ACHN (cell line): ENCODE data around the gene PRELID3B.
"Not testable (repeated sequence)": the region's sequence is repeated elsewhere in the genome, so short reads cannot be mapped to it uniquely, and the experiment has no call there.

Experiments used
- DNase-seq: peaks from one replicate; pipeline ENCODE4 v3.0.0-alpha.2; 2015
- in situ Hi-C: cut with HindIII; loops from 2 replicates; pipeline ENCODE4 v1.10.0; 2017; ENCODE audit warnings: low sequenced_read_pairs, low pct_ligation_motif_present, low pct_unique_long_range_greater_than_20kb

PRELID3B gene

DNA sequence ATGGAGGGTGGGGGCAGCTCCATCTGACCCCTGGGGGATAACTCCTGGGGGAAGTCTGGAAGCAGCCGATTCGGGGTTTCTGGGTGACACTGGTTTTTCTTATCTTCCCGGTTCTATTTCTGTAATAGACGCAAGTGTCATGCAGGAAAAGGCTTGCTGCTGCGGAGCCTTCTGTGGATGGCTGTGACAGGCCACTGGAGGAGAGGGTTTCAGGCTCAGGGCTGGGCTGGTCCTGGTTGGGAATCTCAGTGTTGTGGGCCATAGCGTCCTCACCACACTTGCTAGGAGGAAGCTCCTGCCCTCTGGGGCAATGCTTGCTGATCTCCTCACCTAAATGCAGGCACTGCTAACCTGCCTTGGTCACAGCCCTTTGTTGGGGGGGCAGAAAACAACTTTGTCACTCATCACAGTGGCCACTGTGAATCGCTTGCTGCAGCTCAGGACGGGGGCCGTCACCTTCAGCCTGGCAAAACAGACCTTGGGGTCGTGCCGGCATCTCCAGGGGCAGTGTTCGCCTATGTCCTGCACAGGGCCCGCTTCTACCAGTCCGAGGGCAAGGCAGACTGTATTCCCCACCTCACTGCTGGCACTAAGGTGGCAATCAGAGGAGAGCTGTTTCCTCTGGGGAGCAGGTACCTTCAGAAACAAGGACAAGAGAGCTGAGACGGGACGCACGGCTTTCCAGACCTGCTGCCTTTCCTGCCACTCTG lies 27.8 kb downstream of the PRELID3B start:
- in situ Hi-C loops, result no loop called here
- DNase-seq, result no peak

DNA sequence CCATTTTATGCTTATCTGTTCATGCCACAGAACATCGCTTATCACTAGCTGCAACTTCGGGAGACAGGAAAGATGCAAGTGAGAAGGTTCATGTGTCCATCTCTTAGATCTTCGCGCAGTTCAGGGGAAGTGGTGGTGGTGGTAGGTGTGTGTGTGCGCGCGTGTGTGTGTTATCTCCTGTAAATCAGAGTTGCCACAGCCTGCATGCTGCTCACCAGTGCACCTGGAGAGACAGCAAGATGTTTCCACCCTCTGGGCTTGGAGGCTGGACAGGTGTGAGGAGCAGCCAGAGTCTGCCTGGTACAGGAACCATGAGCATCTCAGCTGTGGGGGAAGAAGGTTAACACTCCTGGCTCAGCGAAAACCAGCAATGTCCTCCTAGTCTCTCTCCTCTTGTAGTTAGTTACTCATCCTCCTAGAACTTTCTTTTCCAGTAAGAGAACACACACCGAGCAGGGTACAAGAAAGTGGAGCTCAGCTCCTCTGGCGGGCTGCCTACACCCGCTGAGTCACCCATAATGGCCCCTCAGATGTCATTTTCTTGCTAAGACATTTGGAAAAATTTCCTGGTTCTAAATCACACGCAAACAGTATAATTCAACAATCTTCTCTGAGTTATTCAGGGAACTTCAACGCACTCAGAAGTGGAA lies 28.5 kb downstream of the PRELID3B start:
- DNase-seq, result no peak
- in situ Hi-C loops, result no loop called here

DNA sequence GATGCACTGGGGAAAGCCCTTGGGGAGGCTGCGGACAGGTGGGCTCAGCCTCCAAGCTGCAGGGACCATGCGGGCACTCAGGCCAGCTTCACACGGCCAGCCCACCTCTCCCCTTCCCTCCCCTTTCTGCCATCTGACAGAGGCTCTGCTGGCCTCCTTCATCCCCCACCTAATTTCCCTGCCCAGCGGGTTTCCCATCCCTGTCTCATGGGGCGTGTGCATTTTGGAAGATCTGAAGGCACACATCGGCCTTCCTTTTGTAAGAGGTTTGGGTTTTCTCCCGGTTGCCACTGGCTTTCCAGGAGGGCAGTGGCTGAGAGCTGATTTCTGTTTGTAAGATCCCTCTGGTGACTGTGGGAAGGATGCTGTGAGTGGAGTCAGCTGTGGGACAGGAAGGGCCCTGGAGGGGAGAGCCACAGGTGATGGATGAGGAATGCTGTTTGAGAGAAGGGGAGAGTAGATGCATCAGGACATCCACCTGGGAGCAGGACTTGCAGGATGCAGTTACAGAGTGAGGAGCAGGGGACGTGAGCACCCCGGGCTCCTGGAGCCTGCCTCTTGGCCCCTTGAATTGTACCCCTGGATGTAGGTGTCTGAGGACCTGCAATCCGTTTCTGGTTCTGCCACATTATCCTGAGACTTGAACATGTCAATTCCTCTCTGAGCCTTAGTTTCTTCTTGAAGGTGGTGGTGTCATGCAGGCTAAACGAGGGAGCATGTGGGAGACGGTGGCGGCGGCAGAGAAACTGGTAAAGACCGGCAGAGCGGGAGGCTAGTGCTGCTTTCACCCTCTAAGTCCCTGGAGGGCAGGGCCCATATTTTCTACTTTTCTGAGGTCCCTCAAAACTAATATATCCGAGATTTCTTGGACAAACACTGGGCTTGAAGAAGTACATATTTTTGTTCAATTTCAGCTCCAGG lies 29.3 kb downstream of the PRELID3B start:
- in situ Hi-C loops, result no loop called here
- DNase-seq, result no peak

DNA sequence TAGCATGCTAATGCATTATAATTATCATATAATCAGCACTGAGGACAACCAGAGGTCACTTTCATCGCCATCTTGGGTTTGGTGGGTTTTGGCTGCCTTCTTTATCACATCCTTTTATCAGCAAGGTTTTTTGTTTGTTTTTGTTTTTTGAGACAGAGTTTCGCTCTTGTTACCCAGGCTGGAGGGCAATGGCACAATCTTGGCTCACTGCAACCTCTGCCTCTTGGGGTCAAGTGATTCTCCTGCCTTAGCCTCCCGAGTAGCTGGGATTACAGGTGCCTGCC lies 30.8 kb downstream of the PRELID3B start:
- not testable (repeated sequence) for DNase-seq

DNA sequence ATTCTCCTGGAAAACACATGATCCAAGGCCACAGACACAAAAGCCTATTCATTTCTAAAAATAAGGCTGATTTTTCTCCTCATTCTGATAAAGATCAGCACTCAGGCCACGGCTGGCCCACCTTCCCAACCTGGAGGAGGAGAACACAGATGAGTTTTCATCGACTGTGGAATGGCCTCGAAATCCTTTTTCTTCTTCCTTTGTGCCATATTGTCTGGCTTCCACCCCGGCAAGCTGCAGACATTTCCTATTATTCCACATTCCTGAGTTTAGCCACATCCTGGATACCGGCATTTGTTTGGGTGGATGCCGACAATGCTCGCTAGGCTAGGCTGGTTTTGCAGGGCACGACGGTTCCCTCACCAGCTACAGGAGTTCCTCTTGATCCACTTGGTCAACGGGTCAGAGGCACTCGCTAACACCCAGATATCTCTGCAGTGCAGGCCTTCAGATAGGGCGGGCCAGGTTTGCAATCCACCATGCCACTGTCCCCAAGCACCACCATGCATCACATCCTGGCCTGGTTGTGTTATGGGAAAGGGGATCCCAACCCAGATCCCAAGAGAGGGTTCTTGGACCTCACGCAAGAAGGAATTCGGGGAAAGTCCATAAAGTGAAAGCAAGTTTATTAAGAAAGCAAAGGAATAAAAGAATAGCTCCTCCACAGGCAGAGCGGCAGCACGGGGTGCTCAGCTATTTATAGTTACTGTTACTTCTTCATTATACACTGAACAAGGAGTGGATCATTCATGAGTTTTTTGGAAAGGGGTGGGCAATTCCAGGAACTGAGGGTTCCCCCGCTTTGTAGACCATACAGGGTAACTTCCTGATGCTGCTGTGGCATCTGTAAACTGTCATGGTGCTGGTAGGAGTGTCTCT lies 31.4 kb downstream of the PRELID3B start:
- DNase-seq, result peak; percentile 91
- in situ Hi-C loops, result no loop called here

More for the DNA sequence above, 30.8 kb downstream of the PRELID3B start:
- in situ Hi-C loops, result not testable (repeated sequence)

DNA sequence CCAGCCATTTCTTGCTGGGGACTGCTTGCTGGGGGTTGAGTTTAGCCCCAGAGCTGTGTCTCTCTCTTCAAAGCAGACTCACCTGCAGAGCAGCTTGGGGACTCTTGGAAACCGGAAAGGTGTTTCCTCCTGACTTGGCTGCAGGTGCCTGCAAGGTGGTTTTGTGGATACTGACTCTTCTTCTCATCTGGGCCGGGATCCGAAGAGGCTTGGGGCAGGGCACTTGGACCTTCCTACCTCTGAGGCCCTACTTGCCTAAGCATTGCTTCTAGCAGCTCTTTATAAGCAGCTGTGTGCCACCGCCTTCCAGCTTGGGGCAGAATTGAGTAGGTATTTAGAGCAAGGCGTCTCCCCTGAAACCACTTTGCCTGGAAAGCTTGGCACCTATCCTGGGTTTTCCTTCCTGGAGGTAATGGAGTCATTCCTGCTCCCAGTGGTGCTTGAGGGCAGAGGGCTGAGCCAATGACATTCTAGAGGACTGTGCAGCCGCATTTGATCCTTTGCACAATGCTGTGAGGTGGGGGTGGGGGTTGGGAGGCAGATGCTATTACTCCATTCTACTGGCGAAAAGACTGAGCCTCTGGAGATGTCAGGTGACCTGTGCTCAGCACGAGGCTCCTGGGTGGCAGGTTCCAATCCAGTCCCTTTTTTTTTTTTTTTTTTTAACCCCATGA lies 32.1 kb downstream of the PRELID3B start:
- DNase-seq, result peak; percentile 56
- in situ Hi-C loops, result no loop called here

DNA sequence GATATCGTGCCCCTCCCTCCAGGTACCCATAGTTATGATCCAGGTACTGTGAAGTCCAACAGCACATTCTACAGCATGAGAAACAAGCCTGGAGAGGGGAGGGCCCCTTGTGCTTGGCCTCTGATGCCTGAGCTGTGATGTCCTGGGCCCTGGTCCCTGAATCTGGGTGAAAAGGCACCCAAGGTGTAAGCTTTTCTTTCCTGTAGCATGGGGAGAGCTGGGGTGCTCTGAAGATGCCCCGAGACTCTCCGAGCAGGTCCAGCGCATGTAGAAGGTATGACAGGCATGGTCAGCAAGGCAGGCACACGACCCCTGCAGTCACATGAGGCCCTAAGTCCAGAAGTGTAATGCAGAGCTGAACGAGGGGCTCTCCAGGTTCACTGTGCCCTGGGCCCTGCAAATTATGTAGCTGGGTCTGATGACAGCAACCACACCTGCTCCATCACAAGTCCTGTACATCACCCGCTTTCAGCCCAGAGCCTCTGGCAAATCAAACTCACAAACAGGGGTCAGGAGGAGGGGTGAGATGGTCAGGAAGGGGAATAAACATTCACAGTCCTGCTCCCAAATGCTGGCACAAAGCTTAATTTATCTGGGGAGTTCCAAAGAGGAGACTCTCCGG lies 33.8 kb downstream of the PRELID3B start:
- DNase-seq, result no peak
- in situ Hi-C loops, result no loop called here

DNA sequence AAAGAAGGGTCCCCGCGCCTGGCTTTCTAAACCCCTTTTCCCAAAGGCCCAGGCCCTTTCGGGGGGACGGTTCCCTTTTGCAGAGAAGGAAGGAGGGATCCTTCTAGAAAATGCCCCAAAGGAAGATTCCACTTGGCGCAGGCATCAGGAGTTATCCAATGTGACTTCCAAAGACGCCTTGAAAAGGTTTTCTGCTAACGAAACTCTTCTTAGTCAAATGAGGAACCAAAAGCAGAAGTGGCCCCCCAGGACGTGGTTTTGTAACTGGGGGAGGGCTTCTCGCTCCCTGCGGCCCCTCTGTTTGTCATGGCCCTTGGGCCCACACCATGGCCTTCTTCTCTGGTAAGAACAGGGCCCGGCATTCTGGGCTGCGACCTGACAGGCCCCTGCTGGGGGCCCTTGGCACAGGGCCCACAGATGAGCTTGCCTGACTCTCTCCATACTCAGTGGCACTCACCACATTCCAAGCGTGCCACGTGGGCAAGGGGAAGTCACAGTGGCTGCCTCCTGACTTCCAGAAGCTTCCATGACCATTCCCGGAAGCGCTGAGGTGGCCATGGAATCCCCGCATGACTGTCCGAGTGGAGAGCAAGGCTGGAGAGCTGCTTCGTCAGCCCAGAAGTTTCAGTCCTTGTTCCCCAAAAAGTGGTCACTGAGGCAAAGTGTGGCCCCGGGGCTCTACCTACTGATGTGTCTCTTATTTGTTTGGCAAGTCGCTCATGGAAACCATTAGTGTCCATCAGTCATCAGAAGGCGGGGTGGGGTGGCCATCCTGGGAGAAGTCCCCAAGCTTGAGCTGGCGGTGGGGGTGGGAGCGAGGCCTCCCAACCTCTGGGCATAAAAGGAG lies 34.7 kb downstream of the PRELID3B start:
- no peak for DNase-seq
- in situ Hi-C loops, result no loop called here

DNA sequence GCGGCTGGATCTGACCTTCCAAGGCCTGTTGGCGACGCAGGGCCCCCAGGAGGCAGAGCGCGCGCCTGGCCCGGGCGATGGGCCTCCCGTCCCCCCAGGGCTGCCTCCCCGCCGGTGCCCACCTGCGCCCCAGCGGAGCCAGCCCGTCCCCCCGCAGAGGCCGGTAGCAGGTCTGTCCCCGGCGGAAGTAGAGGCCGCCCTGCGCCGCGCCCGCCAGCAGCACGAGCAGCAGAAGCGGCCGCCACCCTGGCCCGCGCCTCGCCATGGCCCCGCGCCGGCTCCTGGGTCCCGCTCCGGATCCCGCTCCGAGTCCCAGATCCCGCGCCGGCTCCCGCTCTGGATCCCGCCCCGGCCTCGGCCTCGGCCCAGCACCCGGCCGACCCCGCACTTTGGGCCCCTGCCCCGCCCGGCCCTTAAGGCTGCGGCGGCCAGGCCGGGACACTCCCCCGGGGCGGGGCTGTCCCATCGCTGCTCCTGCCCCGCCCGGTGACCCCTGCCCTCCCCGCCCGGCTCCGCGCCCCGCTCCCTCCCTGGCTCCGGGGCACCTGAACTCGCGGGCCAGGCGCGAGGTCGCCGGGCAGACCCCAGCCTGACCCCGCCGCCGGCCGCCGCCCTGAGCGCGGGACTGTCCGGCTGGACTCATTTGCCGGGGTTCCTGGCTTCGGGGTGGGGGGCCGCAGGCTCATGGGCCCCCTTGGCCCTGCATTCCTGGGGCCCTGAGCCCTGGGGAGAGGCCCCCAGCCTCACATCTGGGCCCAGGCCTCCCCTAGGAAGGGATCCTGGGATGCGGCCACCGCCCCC lies 35.5 kb downstream of the PRELID3B start, which contains the start of gene CTSZ:
Gene CTSZ (minus strand): TSS at position 391 of the 801 bp plus-strand sequence. CDS start 126 bp downstream, at position 265.
- DNase-seq, result peak; percentile 51
- in situ Hi-C loops, result no loop called here

DNA sequence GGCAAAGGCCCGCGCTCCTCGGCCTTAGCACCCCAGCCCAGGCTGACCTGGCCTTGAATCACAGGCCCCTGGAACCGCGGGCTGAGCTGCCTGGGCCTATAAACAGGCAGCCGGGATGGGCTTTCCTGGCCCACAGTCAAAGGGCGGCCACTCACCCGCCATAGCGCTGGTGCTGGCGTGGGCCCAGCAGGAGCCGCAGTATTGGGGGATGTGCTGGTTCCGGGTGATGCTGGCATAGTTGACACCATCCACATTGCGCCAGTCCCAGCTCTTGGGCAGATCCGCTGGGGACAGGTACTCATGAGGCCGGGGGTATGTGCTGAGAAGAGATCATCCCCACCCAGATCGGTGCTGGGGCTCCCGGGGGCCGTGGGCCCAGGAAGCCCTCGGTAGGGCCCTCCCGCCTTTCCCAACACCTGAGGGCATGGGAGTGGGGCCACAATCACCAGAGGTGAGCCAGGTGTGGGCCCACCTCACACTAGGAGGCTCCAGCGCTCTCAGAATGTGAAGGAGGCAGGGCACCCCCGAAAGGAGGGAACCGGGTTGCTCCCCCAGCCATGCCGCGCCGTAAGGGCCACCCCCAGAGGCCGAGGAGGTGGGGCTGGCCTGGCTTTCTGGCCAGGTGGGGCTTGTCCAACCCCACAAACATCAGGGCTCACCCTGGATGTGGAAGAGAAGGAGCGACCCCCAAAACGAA lies 36.3 kb downstream of the PRELID3B start:
- no peak for DNase-seq

DNA sequence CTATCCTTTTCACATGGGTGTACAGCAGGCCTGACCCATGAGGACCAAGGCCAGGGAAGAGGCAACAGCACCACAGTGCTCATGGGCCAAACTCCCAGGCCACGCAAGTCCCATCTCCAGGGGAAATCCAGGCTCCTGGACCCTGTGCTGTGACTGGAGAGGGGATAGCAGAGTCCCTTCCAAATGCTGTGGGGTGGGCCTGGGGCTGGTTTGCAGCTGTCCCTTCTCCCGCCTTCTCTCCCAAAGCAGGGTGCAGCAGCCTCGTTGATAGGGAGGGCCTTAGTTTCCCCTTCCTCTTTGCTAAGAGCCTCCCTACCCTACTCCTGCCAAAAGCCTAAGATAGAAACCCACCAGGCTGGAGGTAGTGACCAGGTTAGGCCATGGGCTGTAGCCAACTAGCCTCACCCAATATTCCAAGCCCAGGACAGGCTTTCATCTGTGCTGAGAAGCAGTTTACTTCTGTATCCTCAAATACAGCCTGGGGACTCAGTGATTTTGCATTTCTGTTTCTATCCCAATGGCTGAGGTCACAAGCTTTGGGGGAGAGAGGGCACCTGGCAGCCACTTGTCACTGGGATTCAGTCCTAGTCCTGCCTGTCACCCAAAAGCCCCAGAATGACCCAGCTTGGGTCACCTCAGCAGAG lies 36.9 kb downstream of the PRELID3B start:
- no peak for DNase-seq
- in situ Hi-C loops, result no loop called here

More for the DNA sequence above, 36.3 kb downstream of the PRELID3B start:
- in situ Hi-C loops, result no loop called here

DNA sequence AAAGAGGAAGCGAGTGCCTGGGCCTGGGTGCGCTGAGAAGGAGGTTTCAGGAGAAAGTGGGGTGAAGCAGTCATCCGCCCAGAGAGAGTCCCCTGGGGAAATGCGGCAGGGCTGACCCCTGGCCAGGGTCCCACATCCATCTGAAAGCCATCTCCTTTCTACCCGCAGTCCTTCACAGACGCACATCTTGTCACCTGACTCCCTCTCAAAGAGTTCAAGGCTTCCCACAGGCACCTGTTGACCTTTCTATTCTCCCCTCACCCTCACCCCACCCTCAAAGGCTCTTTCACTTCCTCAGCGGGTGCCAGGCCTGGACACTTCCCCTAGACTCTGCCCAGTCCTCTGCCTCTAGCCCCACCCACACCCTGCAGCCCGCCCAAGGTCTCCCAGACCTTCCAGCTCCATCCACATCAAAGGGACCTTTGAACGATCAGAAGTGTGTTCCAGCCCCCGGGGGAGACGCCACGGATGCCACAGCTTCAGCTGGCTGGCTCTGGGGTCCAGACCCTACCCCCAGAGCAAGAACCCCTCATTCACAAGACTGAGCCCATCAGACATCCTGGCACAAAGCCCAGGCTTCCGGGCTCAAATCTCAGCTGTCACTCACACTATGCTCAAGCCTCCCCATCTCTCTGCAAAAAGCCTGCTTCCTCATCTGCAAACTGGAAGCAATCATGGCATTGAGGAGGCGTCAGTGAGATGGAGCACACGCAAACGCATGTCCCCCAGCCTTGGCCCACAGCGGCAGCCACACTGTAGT lies 37.6 kb downstream of the PRELID3B start:
- no peak for DNase-seq
- in situ Hi-C loops, result no loop called here

DNA sequence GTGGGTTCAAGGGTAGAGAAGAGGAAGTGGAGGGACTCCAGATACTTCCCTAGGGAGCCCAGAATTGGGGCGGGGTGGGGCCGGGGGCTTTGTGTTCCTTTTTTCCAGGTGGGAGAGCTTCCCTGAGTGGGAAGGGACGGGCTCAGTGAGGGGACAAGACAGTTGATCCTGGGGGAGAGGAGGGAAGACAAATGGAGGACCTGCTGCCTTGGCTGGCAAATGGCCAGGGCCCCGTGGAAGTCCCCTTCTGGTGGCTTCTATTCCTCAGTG lies 38.2 kb downstream of the PRELID3B start:
- DNase-seq, result no peak
- in situ Hi-C loops, result no loop called here

DNA sequence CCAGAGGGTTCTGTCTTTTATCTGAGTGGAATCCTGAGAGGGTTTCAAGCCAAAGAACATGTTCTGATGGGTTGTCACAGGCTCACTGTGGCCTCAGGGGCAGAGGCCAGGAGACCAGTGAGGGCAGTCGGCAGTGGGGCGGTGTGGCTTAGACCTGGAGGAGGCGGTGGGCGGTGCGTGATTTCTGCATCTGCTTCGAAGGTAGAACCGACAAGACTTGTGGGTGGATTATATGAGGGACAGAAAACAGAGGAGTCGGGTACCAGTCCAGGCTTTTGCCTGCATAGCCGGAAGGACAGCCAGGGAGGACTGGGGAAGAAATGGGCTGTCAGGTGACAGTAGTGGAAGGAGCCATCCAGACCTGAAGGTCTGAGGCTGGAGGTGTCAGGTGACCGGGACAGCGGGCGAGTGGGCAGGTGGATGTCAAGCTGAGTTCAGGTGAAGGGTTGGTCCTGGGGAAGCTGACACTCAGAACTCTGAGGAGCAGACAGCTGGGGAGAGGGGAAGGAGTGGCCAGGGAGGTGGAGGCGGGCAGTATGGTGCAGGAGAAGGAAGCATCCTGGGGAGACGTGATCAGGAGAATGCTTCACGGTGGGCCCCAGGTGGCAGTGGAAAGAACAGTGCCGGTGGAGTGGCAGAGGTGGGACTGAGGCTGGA lies 38.6 kb downstream of the PRELID3B start:
- no peak for DNase-seq
- in situ Hi-C loops, result no loop called here
